Measurements from ENCODE around the gene FNDC3B.

DNA sequence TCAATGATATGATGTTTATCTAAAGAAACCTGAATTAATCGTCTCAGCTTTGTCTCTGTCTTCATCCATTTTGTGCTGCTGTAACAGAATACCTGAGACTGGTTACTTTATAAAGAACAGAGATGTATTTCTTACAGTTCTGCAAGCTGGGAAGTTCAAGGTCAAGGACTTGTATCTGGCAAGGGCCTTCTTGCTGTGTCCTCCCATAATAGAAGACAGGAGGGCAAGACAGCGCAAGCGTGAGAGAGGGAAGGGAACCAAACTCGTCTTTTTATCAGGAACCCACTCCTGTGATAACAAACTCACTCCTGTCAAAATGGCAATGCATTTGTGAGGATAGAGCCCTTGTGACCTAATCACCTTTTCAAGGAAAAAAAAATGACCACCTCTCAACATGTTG is 277.4 kb downstream of the FNDC3B start:
- TF ChIP-seq CTCF (IDR thresholded peaks at IDR 0.05) = no peak
- no peak for TF ChIP-seq POLR2A (IDR thresholded peaks at IDR 0.05)
